Stimulated activated CD4-positive, alpha-beta T cell treated with anti-CD3 and anti-CD28 coated beads, Interleukin-4, amount 100 ng/mL, for 4 hours (primary cell): ENCODE results near the gene SULT6B1.
"Not testable (repeated sequence)": the region's sequence is repeated elsewhere in the genome, so short reads cannot be mapped to it uniquely, and the experiment has no call there.

Experiments
- DNase-seq, 2 experiments: peaks; one replicate each; pipeline ENCODE4 v3.0.0-alpha.2; 2020

SULT6B1 gene, protein sequence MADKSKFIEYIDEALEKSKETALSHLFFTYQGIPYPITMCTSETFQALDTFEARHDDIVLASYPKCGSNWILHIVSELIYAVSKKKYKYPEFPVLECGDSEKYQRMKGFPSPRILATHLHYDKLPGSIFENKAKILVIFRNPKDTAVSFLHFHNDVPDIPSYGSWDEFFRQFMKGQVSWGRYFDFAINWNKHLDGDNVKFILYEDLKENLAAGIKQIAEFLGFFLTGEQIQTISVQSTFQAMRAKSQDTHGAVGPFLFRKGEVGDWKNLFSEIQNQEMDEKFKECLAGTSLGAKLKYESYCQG

DNA sequence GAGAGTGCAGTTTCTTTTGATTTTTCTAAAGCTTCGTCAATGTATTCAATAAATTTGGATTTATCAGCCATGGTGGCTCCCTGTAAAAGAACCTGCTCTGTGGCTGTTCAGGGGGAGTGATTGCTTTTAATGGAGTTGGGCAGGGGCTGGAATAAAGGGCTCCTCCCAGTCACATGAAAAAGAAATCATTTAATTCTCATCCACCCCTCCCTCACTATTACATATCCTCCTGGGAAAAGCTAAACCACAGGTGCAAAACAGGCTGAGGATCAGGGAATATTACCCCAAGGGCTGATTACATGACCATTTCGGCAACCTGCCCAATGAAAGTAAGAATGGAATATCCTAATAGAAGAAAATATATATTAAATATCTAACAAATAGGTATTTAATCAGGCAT is at the start of gene SULT6B1:
TSS of gene SULT6B1 (minus strand) at position 101 of the 400 bp plus-strand sequence. CDS start at position 71, 30 bp downstream.
- DNase-seq = no peak

GRCh38 chr2:37232131-37232933 is 43.9 kb upstream of the SULT6B1 start:
- no peak for DNase-seq

- DNase-seq = peak; percentile 79 to 88
These were observed 43.0 kb upstream of the SULT6B1 start, which contains the start of the genes CEBPZ and NDUFAF7 for GRCh38 chr2:37231241-37232130. CEBPZ (minus strand) TSS chr2:37231596; CDS start chr2:37231567, 29 bp downstream. NDUFAF7 (plus strand) TSS chr2:37231658; CDS start chr2:37231706, 48 bp downstream.

- DNase-seq = no peak
These were observed 42.1 kb upstream of the SULT6B1 start for GRCh38 chr2:37230581-37230980.

- no peak for DNase-seq
These were observed 40.3 kb upstream of the SULT6B1 start for GRCh38 chr2:37228788-37229187.

GRCh38 chr2:37226863-37227262 is 38.4 kb upstream of the SULT6B1 start:
- DNase-seq = no peak

GRCh38 chr2:37225129-37225528 is 36.7 kb upstream of the SULT6B1 start:
- DNase-seq = not testable (repeated sequence)

DNA sequence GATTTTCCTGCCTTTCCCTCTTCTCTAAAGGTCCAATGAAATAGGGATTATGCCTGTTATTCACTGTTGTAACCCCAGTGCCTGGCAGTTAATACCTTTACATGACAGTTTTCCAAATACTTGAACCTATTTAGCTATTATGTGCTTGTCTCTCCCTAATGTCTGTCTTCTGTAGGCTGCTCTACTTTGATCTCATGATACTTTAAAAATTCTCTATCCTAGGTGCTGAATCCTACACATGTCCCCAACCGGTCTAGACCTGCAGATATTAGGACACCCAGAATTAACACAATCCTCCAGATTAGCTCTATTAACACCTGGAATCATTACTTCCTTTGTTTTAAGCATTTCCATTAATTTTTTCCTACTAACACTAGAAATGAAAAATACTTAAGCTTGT is 35.6 kb upstream of the SULT6B1 start:
- no peak for DNase-seq

GRCh38 chr2:37223131-37223530 is 34.7 kb upstream of the SULT6B1 start:
- DNase-seq = no peak

- no peak for DNase-seq
These were observed 30.6 kb upstream of the SULT6B1 start for GRCh38 chr2:37219046-37219445.

DNA sequence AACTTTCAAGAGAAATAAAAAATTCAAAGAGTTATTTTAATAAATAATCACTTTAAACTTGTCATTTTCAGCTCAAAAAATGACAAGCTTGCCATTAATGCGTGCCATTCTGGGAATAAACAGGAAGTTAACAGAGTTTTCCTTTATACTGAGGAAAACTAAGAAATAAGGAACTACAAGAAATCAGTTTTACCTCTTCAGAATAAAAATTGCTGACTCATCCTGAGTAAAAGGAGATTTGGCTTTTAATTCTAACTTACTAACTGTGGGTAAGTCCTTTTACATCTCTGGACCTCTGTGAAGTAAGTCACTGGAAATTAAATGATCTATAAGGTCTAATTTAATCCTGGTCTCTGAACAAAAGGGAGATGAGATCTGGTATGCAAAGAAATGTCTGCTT is 26.8 kb upstream of the SULT6B1 start:
- DNase-seq = no peak

GRCh38 chr2:37211939-37212338 is 23.5 kb upstream of the SULT6B1 start:
- DNase-seq = no peak

- no peak for DNase-seq
These were observed 22.7 kb upstream of the SULT6B1 start for GRCh38 chr2:37211212-37211611.

- DNase-seq = not testable (repeated sequence)
These were observed 18.3 kb upstream of the SULT6B1 start for GRCh38 chr2:37206760-37207159.

GRCh38 chr2:37205689-37206341 is 17.3 kb upstream of the SULT6B1 start:
- no peak for DNase-seq

- DNase-seq = not testable (repeated sequence)
These were observed 16.7 kb upstream of the SULT6B1 start for GRCh38 chr2:37205071-37205661.

GRCh38 chr2:37203708-37204107 is 15.2 kb upstream of the SULT6B1 start:
- no peak for DNase-seq

DNA sequence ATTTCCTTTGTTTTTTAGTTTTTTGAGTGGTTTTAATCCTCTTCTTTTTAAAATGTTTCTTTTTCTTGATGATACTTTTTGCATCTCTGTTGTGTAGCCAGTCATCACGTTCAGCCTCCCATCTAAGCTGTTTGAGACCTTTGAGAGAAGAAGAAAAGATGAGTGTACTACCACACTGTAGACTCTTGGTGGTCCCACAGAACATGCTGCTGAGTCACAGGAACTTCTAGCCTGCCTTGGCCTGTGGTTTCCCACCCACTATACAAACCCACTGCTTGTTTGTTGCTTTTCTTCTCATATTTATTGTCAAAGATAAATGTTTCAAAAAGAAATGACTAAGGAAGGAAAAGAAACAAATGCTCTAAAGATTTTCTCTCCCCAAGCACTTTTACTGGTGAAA is 13.3 kb upstream of the SULT6B1 start:
- DNase-seq = peak in 1 of 2 experiments; percentile 48

- DNase-seq = no peak
These were observed 12.7 kb upstream of the SULT6B1 start for GRCh38 chr2:37201208-37201607.

DNA sequence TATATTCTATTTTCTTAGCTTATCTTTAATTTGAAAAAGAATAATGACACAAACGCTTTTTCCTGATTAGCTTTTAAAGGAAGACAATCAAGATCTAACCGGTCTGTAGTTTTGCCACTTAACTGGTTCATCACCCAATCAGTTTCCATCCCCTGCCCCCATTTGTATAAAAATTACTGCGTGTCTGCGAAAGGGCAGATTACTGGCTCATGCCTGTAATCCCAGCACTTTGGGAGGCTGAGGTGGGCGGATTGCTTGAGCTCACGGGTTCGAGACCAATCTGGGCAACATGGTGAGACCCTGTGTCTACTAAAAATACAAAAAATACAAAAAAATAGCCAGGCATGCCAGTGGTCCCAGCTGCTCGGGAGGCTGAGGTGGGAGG is 10.2 kb upstream of the SULT6B1 start:
- DNase-seq = no peak

DNA sequence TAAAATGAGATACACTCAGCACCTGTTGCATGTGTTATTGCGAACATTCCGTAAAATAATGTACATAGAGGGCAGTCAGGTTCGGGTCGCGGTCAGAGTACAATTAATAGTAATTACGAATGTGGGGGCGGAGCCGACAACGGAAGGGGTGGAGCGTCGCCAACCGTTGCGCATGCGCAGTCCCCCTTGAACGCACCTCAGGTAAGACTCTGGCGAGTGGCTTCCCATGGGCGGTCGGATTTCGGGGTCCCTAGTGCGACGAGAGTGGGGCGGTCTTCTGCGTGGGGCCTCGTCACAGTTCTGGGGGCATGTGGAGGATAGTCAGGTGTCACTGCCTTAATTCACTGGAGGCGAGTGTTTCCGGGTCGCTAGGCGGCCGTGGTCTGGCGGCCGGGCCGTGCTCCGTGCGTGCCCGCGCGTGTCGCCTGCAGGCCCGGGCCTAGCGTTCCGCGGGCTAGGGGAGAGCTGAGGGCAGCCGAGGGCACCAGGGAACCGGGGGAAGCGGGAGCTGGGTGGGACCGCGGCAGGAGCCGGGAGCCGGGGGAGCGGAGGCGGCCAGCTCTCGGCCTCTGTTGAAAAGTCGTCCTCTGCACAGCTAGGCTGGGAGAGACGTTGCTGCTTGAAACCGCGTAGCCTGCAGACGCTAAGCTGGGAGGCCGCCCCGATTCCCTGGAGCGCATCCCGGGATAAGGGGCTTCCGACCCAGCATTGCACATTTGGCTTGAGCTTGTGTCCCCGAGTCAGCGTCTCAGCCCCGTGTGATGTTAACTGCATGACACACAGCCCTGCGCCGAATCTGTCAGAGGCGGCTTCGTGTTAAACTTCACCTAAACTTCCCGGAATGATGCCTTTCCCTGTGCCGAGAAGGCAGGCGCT is 8.1 kb upstream of the SULT6B1 start, which contains the start of gene CEBPZOS:
TSS of gene CEBPZOS (plus strand) at position 177 of the 876 bp plus-strand sequence. CDS start 3,209 bp downstream, outside the sequence.
- DNase-seq = peak; percentile 86 to 88
